AG04449 (cell line): ENCODE data around the gene VPS37C.
"Not testable (repeated sequence)": the region's sequence is repeated elsewhere in the genome, so short reads cannot be mapped to it uniquely, and the experiment has no call there.

Experiments used
- CTCF ChIA-PET: fragments of 350-600 bp; formaldehyde crosslinking; extraction: SDS; loops from one replicate; lab custom pipeline; 2021; ENCODE audit warnings: antibody characterized with exemption; lab: Yijun Ruan, JAX
- POLR2A ChIA-PET: fragments of 400-600, 350-600 bp; formaldehyde crosslinking; extraction: SDS; loops from one replicate; lab custom pipeline; 2020; ENCODE audit warnings: antibody characterized with exemption, inconsistent platforms; lab: Yijun Ruan, JAX
- DNase-seq: peaks from one replicate; pipeline ENCODE4 v3.0.0-alpha.2; 2010; ENCODE audit warnings: low read depth, low spot score
- H3K4me3 ChIP-seq: 2 replicates; pipeline ENCODE4 v1.5.1; 2011; ENCODE audit warnings: low read depth, mild to moderate bottlenecking, control low read depth, low read length
- CTCF ChIP-seq: IDR thresholded peaks from one replicate; pipeline ENCODE4 v1.5.1; 2011; ENCODE audit warnings: mild to moderate bottlenecking, moderate library complexity, low read length, control low read depth, inconsistent platforms; ENCODE audit not compliant: insufficient read depth; ENCODE audit errors: missing control alignments

Gene VPS37C

DNA sequence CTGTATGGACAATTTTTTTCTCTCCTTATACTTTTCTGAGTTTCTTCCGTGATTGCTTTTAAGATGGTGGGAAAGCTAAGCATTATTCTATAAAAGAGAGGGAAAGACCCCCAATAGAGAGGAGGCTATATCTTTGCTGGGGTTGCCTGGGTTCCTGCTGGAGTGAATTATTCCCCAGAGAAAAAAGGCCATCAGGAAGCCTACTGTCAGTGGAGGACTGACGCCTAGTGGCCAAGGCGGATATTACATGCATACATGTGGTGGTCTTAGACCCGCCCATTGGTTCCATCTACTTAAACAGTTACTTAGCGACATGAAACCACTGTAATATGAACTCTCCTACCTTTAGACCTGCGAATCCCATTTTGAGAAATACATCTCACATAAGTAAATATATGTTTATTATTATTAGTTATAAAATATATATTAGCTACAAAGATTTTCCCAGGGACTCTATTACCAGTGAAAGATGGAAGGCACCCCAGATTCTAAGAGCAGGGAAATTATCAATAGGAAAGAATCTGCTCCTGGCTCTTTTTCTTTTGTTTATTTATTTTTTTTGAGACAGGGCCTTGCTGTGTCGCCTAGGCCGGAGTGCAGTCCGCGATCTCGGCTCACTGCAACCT lies 26.4 kb upstream of the VPS37C start:
- POLR2A ChIA-PET, result no interaction called here
- DNase-seq, result no peak
- CTCF ChIA-PET, result interaction anchor here (0.6 to 5.0 kb wide), 35 partner anchors 9 to 412 kb away, joined by 3 to 33 read pairs (median 5); partner anchors contain the start of genes PGA3, TMEM109 and TMEM132A
- H3K4me3 ChIP-seq, result no peak overlapping the region
- TF ChIP-seq CTCF, result peak; percentile 86

DNA sequence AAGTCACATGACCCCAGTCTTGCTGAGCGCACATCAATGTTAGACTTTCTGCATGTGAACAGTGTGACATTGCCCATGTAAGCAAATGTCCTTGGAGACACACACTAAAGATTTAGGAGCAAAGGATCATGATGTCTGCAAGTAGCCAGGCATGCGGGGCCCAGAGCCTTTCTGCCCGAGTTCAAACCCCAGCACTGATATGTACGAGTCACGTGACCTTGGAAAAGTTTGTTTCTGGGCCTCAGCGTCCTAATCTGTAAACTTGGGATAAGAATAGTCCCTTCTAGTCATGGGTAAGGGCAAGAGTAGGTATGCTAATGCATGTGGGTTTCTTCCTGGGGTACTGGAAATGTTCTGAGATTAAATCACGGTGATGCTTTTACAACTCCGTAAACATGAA lies 25.3 kb upstream of the VPS37C start:
- ChIA-PET POLR2A (no interaction called here), CTCF (interaction anchor here (0.6 to 5.0 kb wide), 29 partner anchors 8 to 411 kb away, joined by 3 to 33 read pairs (median 5); partner anchors contain the start of genes TMEM132A and TMEM216)
- no peak for DNase-seq
- no peak overlapping the region for H3K4me3 ChIP-seq
- TF ChIP-seq CTCF, result no peak

GRCh38 chr11:61183645-61184044 lies 22.4 kb upstream of the VPS37C start:
- no peak overlapping the region for H3K4me3 ChIP-seq
- CTCF ChIA-PET, result interaction anchor here (1.1 kb wide), 2 partner anchors 54 to 353 kb away, joined by 3 to 4 read pairs; no protein-coding TSS in a partner anchor
- no peak for DNase-seq
- POLR2A ChIA-PET, result no interaction called here
- TF ChIP-seq CTCF, result no peak

- POLR2A ChIA-PET, result no interaction called here
- TF ChIP-seq CTCF, result no peak
- H3K4me3 ChIP-seq, result no peak overlapping the region
- CTCF ChIA-PET, result interaction anchor here (1.4 kb wide), 1 partner anchor 8 kb away, joined by 5 read pairs; no protein-coding TSS in a partner anchor
- no peak for DNase-seq
Measured at GRCh38 chr11:61181489-61181888, 20.3 kb upstream of the VPS37C start.

DNA sequence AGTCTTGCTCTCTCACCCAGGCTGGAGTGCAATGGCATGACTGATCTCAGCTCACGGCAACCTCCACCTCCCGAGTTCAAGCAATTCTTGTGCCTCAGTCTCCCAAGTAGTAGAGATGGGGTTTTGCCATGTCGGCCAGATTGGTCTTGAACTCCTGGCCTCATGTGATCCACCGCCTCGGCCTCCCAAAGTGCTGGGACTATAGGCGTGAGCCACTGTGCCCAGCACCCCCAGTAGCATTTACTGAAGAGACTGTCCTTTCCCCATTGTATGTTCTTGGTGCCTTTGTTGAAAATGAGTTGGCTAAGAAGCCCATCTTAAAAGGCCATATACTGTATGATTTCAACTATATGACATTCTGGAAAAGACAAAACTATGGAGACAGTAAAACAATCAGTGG lies 19.0 kb upstream of the VPS37C start:
- H3K4me3 ChIP-seq, POLR2A ChIA-PET, DNase-seq: not testable (repeated sequence)
- CTCF ChIA-PET, result interaction anchor here (1.0 kb wide), 1 partner anchor 50 kb away, joined by 3 read pairs; no protein-coding TSS in a partner anchor

GRCh38 chr11:61176446-61176845 lies 15.2 kb upstream of the VPS37C start:
- H3K4me3 ChIP-seq, result no peak overlapping the region
- no peak for TF ChIP-seq CTCF
- no peak for DNase-seq
- ChIA-PET POLR2A (interaction anchor here (1.5 kb wide), 1 partner anchor 15 kb away, joined by 3 read pairs; the partner anchor contains the start of gene VPS37C), CTCF (interaction anchor here (0.9 to 2.2 kb wide), 6 partner anchors 9 to 400 kb away, joined by 5 to 11 read pairs (median 7); no protein-coding TSS in a partner anchor)

DNA sequence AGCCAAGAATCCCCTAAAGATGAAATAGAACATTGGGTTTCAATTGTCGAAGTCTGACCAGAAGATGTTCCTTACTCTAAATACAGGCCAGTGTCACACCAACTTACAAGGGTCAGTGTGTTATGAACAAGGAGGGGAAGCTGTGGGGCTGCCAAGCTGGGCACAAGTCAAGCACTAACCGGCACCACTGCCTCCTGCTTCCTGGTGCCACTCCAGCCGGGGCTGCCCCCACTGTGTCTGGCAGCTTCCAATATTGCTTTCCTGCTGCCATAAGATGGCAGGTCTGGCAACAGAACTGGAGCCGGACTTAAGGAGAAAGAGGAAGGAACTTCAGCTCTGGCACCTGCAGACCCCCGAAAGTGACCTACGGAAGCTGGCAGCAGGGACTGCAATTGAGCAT lies 13.7 kb upstream of the VPS37C start:
- no peak for DNase-seq
- no peak overlapping the region for H3K4me3 ChIP-seq
- POLR2A ChIA-PET, result interaction anchor here (1.5 kb wide), 1 partner anchor 13 kb away, joined by 3 read pairs; the partner anchor contains the start of gene VPS37C
- CTCF ChIA-PET, result interaction anchor here (1.3 to 2.2 kb wide), 7 partner anchors 10 to 398 kb away, joined by 5 to 16 read pairs (median 7); no protein-coding TSS in a partner anchor
- no peak for TF ChIP-seq CTCF
